Nephron (organoid): ENCODE measurements around the gene OR2F1.

ENCODE experiments used
- H3K27ac Mint-ChIP-seq, 3 experiments: 2 replicates each; pipeline ENCODE4 v1.8.0; 2020; ENCODE audit warnings: mixed read lengths in 3 of 3, mild to moderate bottlenecking in 2 of 3, moderate library complexity in 1 of 3
- H3K27me3 Mint-ChIP-seq: 2 replicates; pipeline ENCODE4 v1.8.0; 2021; ENCODE audit warnings: low read depth, mild to moderate bottlenecking, moderate library complexity, mixed read lengths
- H3K36me3 Mint-ChIP-seq: 2 replicates; pipeline ENCODE4 v1.8.0; 2020; ENCODE audit warnings: low read depth, mixed read lengths
- H3K4me1 Mint-ChIP-seq: 2 replicates; pipeline ENCODE4 v1.8.0; 2020; ENCODE audit warnings: mixed read lengths
- H3K4me3 Mint-ChIP-seq, 3 experiments: 2 replicates each; pipeline ENCODE4 v1.8.0; 2020; ENCODE audit warnings: mild to moderate bottlenecking in 3 of 3, mixed read lengths in 3 of 3, moderate library complexity in 2 of 3
- H3K9me3 Mint-ChIP-seq: 2 replicates; pipeline ENCODE4 v1.8.0; 2020; ENCODE audit warnings: mixed read lengths
- CTCF ChIP-seq, 3 experiments: fragments of 200-600 bp; sonication (generic); IDR thresholded peaks; one replicate each; pipeline ENCODE4 v1.5.0; 2021; ENCODE audit warnings: antibody characterized with exemption in 3 of 3; ENCODE audit not compliant: unreplicated experiment in 3 of 3

The OR2F1 gene

DNA sequence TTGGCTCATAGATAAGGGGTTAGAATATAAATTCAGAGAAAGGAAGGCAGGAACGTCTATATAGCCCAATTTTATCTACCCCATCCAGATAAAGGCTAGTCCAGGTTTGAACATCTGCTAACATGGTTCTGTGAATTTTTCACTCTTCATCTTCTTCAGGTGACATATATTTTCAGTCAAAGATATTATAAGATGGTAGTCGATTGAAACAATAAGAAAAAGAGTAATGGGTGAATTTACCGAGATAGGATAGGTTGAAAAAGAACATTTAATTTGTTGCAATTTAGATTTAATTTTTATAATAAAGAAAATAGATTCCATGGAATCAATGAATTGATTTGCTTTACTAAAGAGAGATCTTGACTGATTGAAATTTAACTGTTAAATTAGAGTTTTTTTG, at the start of gene OR2F1:
TSS of gene OR2F1 (plus strand) at position 301 of the 400 bp plus-strand sequence. CDS start 5,127 bp downstream, outside the sequence.
- no peak for TF ChIP-seq CTCF (IDR thresholded peaks at IDR 0.05; ENCODE audit: unreplicated experiment in 3 of 3)
- Mint-ChIP-seq H3K9me3 (no peaks in the 10 kb centered on the region), H3K4me3 (no peak within 1 kb of the TSS), H3K27me3 (peaks cover 6% of the 10 kb centered on the region), H3K27ac (no peak within 1 kb of the TSS), H3K36me3 (no peaks in the 10 kb centered on the region), H3K4me1 (no peaks in the 10 kb centered on the region)

DNA sequence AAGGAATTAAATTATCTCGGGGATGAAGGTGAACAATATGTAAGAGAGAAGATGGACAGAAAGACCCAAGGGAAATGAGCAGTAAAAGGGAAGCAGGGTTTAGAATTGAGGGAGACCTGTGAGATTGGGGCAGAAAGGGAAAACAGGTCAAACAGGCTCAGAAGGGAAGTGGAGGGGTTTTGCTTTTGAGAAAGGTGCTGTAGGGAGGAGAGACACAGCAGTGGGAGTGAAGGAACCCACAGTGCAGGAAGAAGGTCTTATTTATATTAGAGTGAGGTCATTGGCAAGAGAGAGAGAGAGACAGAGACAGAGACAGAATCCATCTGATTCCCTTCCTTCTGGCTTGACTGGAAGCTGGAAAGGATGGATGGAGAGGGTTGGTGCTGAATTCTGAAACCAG, 49.1 kb upstream of the OR2F1 start:
- no peak for TF ChIP-seq CTCF (IDR thresholded peaks at IDR 0.05; ENCODE audit: unreplicated experiment in 3 of 3)
- H3K36me3 Mint-ChIP-seq: no peaks in the 10 kb centered on the region
- H3K4me3 Mint-ChIP-seq: peak overlapping the region in 2 of 3 experiments; percentile 0 to 1
- peaks cover 47% of the 10 kb centered on the region for H3K4me1 Mint-ChIP-seq
- H3K9me3 Mint-ChIP-seq: no peaks in the 10 kb centered on the region
- H3K27ac Mint-ChIP-seq: peak overlapping the region; percentile 85 to 97 (median 86)
- H3K27me3 Mint-ChIP-seq: no peaks in the 10 kb centered on the region

GRCh38 chr7:143906151-143906550, 48.5 kb upstream of the OR2F1 start:
- peaks cover 40% of the 10 kb centered on the region for H3K4me1 Mint-ChIP-seq
- H3K4me3 Mint-ChIP-seq: no peak overlapping the region

GRCh38 chr7:143906895-143907294, 47.7 kb upstream of the OR2F1 start:
- no peaks in the 10 kb centered on the region for H3K36me3 Mint-ChIP-seq

More at GRCh38 chr7:143906151-143906550, 48.5 kb upstream of the OR2F1 start:
- H3K27me3 Mint-ChIP-seq: peaks cover 2% of the 10 kb centered on the region
- no peaks in the 10 kb centered on the region for H3K9me3 Mint-ChIP-seq
- H3K27ac Mint-ChIP-seq: peak overlapping the region; percentile 21 to 85 (median 43)
- TF ChIP-seq CTCF (IDR thresholded peaks at IDR 0.05; ENCODE audit: unreplicated experiment in 3 of 3): no peak
- no peaks in the 10 kb centered on the region for H3K36me3 Mint-ChIP-seq

DNA sequence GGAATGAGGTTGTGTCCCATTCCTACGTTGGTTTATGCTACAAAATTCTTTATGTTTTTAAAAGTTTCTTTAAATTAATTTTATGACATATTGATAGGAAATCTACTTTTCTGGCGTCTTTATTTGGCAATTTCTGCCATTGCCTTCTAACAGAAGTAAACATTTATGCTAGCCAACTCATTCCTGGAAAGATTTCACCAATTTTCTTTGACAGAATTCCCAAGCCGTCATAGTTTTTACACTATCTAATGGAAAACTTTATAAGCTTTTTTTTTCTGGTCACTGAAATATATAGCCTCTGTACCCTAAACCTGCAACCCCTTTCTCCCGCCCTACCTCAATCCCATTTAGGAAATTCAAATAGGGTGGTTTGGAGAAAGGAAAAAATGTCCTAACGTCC, 46.5 kb upstream of the OR2F1 start:
- no peak overlapping the region for H3K27ac Mint-ChIP-seq
- H3K27me3 Mint-ChIP-seq: peaks cover 4% of the 10 kb centered on the region
- TF ChIP-seq CTCF (IDR thresholded peaks at IDR 0.05; ENCODE audit: unreplicated experiment in 3 of 3): no peak
- H3K9me3 Mint-ChIP-seq: no peaks in the 10 kb centered on the region
- no peaks in the 10 kb centered on the region for H3K36me3 Mint-ChIP-seq
- no peak overlapping the region for H3K4me3 Mint-ChIP-seq
- peaks cover 30% of the 10 kb centered on the region for H3K4me1 Mint-ChIP-seq

More at GRCh38 chr7:143906895-143907294, 47.7 kb upstream of the OR2F1 start:
- no peak overlapping the region for H3K27ac Mint-ChIP-seq
- H3K4me3 Mint-ChIP-seq: no peak overlapping the region
- H3K9me3 Mint-ChIP-seq: no peaks in the 10 kb centered on the region
- peaks cover 34% of the 10 kb centered on the region for H3K4me1 Mint-ChIP-seq
- peaks cover 4% of the 10 kb centered on the region for H3K27me3 Mint-ChIP-seq
- TF ChIP-seq CTCF (IDR thresholded peaks at IDR 0.05; ENCODE audit: unreplicated experiment in 3 of 3): no peak

DNA sequence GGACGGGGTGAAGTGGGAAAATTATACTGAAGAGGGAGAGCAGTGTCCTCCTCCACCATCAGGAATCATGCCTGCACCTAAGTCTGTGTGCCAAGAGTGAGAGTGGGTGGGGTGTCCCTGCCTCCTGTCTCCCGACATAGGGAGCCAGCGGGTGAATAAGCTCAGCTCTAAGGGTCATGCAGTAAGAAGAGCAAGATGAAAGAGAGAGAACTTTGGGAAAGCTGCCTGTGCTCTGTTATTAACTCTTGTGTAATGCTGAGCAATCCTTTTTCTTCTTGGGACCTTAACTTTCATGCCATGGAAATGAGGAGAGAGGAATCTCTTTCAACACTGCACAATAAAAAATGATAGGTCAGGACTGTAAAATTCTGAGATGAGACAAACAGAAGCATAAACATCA, 44.8 kb upstream of the OR2F1 start:
- Mint-ChIP-seq H3K36me3 (no peaks in the 10 kb centered on the region), H3K4me3 (no peak overlapping the region), H3K27ac (no peak overlapping the region), H3K27me3 (peaks cover 4% of the 10 kb centered on the region), H3K4me1 (peaks cover 14% of the 10 kb centered on the region), H3K9me3 (no peaks in the 10 kb centered on the region)
- TF ChIP-seq CTCF (IDR thresholded peaks at IDR 0.05; ENCODE audit: unreplicated experiment in 3 of 3): no peak
